Tibial nerve (tissue), 4 donors: ENCODE data around the gene HERC6.

Experiments
- EP300 ChIP-seq, 2 donors: sonication (generic); formaldehyde crosslinking; IDR thresholded peaks; one replicate each; pipeline ENCODE4 v1.6.1; 2017; ENCODE audit warnings: antibody characterized with exemption in 2 of 2, mild to moderate bottlenecking in 1 of 2
- POLR2A ChIP-seq, 2 donors: fragments of 450-650 bp; IDR thresholded peaks; one replicate each; pipeline ENCODE4 v1.6.1; 2017; ENCODE audit warnings: antibody characterized with exemption in 2 of 2, mild to moderate bottlenecking in 2 of 2, moderate library complexity in 2 of 2
- TF ChIP-seq, protein P1 (sequence below), 5 experiments: fragments of 200-600 bp in 3 of 5; fragments of 450-650 bp in 2 of 5; sonication (generic) in 3 of 5; IDR thresholded peaks; one replicate each; pipeline ENCODE4 v1.5.1; 2016 to 2019; ENCODE audit warnings: antibody characterized with exemption in 5 of 5, mild to moderate bottlenecking in 3 of 5, moderate library complexity in 2 of 5

DNA sequence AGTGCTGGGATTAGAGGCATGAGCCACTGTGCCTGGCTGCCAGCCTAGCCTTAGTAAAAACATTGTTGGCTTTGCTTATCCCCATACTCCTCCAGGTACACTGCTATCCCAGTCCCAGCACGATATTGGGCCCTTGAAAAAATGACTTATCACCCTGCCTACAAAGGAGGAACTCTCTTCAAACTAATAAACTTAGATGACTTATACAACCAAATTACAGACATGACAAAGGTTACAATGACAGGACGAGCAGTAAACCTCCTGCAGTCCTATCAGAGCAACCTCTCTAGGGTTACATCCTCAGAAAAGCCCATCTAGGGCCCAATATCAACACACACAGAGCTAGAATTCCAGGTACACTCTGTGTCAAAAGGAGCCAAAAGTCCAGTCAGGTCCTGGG lies 72.6 kb downstream of the HERC6 start:
- TF ChIP-seq, protein P1, sequence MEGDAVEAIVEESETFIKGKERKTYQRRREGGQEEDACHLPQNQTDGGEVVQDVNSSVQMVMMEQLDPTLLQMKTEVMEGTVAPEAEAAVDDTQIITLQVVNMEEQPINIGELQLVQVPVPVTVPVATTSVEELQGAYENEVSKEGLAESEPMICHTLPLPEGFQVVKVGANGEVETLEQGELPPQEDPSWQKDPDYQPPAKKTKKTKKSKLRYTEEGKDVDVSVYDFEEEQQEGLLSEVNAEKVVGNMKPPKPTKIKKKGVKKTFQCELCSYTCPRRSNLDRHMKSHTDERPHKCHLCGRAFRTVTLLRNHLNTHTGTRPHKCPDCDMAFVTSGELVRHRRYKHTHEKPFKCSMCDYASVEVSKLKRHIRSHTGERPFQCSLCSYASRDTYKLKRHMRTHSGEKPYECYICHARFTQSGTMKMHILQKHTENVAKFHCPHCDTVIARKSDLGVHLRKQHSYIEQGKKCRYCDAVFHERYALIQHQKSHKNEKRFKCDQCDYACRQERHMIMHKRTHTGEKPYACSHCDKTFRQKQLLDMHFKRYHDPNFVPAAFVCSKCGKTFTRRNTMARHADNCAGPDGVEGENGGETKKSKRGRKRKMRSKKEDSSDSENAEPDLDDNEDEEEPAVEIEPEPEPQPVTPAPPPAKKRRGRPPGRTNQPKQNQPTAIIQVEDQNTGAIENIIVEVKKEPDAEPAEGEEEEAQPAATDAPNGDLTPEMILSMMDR (IDR thresholded peaks at IDR 0.05): no peak
- TF ChIP-seq EP300 (IDR thresholded peaks at IDR 0.05) (no peak), POLR2A (IDR thresholded peaks at IDR 0.05) (no peak)
